ENCODE results near the gene LHX3.

Gene LHX3

GRCh38 chr9:136174779-136175615 is 29.9 kb downstream of the LHX3 start:
- Histone ChIP-seq H3K14ac (ENCODE audit: low read length) (no peak overlapping the region), H4K12ac (ENCODE audit: low read depth, low read length) (no peak overlapping the region), H2AFZ (ENCODE audit: insufficient read depth, low read length, poor library complexity) (no peak overlapping the region), H3K23ac (ENCODE audit: low read length) (no peak overlapping the region), H2BK120ac (ENCODE audit: insufficient read depth, low read length, poor library complexity) (no peak overlapping the region), H3K27ac (ENCODE audit: low read depth, low read length) (no peak overlapping the region), H3K79me1 (ENCODE audit: low read length) (no peaks in the 10 kb centered on the region), H3K9ac (ENCODE audit: low read length) (no peak overlapping the region), H3K18ac (ENCODE audit: low read length) (no peak overlapping the region), H2BK5ac (ENCODE audit: low read depth, low read length, poor library complexity) (no peak overlapping the region), H3K79me2 (ENCODE audit: control insufficient read depth, insufficient read depth, low read length, poor library complexity) (no peaks in the 10 kb centered on the region), H3K36me3 (ENCODE audit: control insufficient read depth in 1 of 2, insufficient read depth in 2 of 2, low read length in 2 of 2) (no peaks in the 10 kb centered on the region), H3K9me3 (ENCODE audit: insufficient read depth, low read depth, low read length) (peaks cover 2% of the 10 kb centered on the region), H3K4ac (ENCODE audit: low read depth, low read length) (no peak overlapping the region), H3K4me2 (ENCODE audit: low read length) (no peak overlapping the region), H2AK5ac (ENCODE audit: low read length) (no peak overlapping the region), H2BK12ac (ENCODE audit: low read length) (no peak overlapping the region), H3K27me3 (ENCODE audit: insufficient read depth, low read length) (no peaks in the 10 kb centered on the region), H3K4me1 (ENCODE audit: control insufficient read depth in 1 of 2, insufficient read depth in 2 of 2, low read length in 2 of 2) (peaks cover 0 to 2% of the 10 kb centered on the region in 2 experiments), H3K4me3 (ENCODE audit: low read depth, low read length) (no peak overlapping the region), H4K91ac (ENCODE audit: low read depth, low read length) (no peak overlapping the region), H4K8ac (ENCODE audit: low read depth, low read length) (no peak overlapping the region)
- WGBS (ENCODE audit: extremely low coverage, insufficient coverage, insufficient read length): no CpG with 5 or more reads among the region's 8 CpGs
- DNase-seq: no peak

- DNase-seq: no peak
- Histone ChIP-seq H4K91ac (ENCODE audit: low read depth, low read length) (no peak overlapping the region), H2BK12ac (ENCODE audit: low read length) (no peak overlapping the region), H2AFZ (ENCODE audit: insufficient read depth, low read length, poor library complexity) (no peak overlapping the region), H3K23ac (ENCODE audit: low read length) (no peak overlapping the region), H3K79me1 (ENCODE audit: low read length) (no peaks in the 10 kb centered on the region), H3K9ac (ENCODE audit: low read length) (no peak overlapping the region), H2BK5ac (ENCODE audit: low read depth, low read length, poor library complexity) (no peak overlapping the region), H4K12ac (ENCODE audit: low read depth, low read length) (no peak overlapping the region), H3K27me3 (ENCODE audit: insufficient read depth, low read length) (no peaks in the 10 kb centered on the region), H3K27ac (ENCODE audit: low read depth, low read length) (no peak overlapping the region), H3K14ac (ENCODE audit: low read length) (no peak overlapping the region), H3K79me2 (ENCODE audit: control insufficient read depth, insufficient read depth, low read length, poor library complexity) (no peaks in the 10 kb centered on the region), H3K18ac (ENCODE audit: low read length) (no peak overlapping the region), H2AK5ac (ENCODE audit: low read length) (no peak overlapping the region), H3K9me3 (ENCODE audit: insufficient read depth, low read depth, low read length) (peaks cover 2% of the 10 kb centered on the region), H3K4ac (ENCODE audit: low read depth, low read length) (no peak overlapping the region), H3K36me3 (ENCODE audit: control insufficient read depth in 1 of 2, insufficient read depth in 2 of 2, low read length in 2 of 2) (no peaks in the 10 kb centered on the region), H3K4me2 (ENCODE audit: low read length) (no peak overlapping the region), H2BK120ac (ENCODE audit: insufficient read depth, low read length, poor library complexity) (no peak overlapping the region), H3K4me3 (ENCODE audit: low read depth, low read length) (no peak overlapping the region), H4K8ac (ENCODE audit: low read depth, low read length) (no peak overlapping the region), H3K4me1 (ENCODE audit: control insufficient read depth in 1 of 2, insufficient read depth in 2 of 2, low read length in 2 of 2) (peaks cover 0 to 2% of the 10 kb centered on the region in 2 experiments)
- WGBS (ENCODE audit: extremely low coverage, insufficient coverage, insufficient read length): no CpG with 5 or more reads among the region's 14 CpGs
Measured at GRCh38 chr9:136173648-136174290, 31.2 kb downstream of the LHX3 start.

DNA sequence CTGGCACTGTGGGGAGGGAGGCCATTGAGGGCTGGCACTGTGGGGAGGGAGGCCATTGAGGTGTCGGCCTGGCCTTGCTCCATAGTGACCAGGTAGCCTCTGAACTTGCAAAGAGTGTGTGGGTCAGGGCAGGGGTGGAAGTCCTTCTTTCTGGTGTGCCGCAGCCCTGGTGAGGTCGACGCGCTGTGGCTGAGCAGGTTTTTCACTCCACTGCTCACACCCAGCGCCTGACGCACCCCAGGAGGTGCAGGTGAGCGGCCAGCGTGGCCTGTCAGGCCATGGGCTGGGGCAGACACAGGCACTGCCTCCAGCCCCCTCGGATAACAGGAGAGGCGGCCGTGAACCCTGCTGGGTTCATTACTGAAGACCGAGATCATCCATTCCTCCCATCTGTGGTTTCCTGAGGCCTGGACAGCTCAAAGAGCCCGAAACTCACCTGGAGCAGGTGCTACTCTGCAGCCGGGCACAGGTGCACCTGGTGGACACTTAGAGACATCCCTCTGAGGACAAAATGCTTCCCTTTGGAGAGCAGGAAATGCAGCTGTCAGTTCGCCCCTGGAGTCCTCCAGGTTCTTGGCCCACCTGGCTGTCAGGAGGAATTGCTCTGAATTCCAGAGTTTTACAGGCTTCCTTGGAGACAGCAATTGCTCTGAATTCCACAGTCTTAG is 32.4 kb downstream of the LHX3 start:
- H2BK5ac ChIP-seq (ENCODE audit: low read depth, low read length, poor library complexity): no peak overlapping the region
- H3K79me2 ChIP-seq (ENCODE audit: control insufficient read depth, insufficient read depth, low read length, poor library complexity): no peaks in the 10 kb centered on the region
- no peak overlapping the region for H4K91ac ChIP-seq (ENCODE audit: low read depth, low read length)
- no peak overlapping the region for H3K9ac ChIP-seq (ENCODE audit: low read length)
- H3K18ac ChIP-seq (ENCODE audit: low read length): no peak overlapping the region
- no peak overlapping the region for H3K27ac ChIP-seq (ENCODE audit: low read depth, low read length)
- no peak overlapping the region for H4K8ac ChIP-seq (ENCODE audit: low read depth, low read length)
- no peak overlapping the region for H2AK5ac ChIP-seq (ENCODE audit: low read length)
- peaks cover 2% of the 10 kb centered on the region for H3K9me3 ChIP-seq (ENCODE audit: insufficient read depth, low read depth, low read length)
- H3K14ac ChIP-seq (ENCODE audit: low read length): no peak overlapping the region
- H2BK12ac ChIP-seq (ENCODE audit: low read length): no peak overlapping the region
- no peak overlapping the region for H2AFZ ChIP-seq (ENCODE audit: insufficient read depth, low read length, poor library complexity)
- H3K36me3 ChIP-seq (ENCODE audit: control insufficient read depth in 1 of 2, insufficient read depth in 2 of 2, low read length in 2 of 2): no peaks in the 10 kb centered on the region
- H3K23ac ChIP-seq (ENCODE audit: low read length): no peak overlapping the region
- no peak overlapping the region for H4K12ac ChIP-seq (ENCODE audit: low read depth, low read length)
- peaks cover 0 to 2% of the 10 kb centered on the region in 2 experiments for H3K4me1 ChIP-seq (ENCODE audit: control insufficient read depth in 1 of 2, insufficient read depth in 2 of 2, low read length in 2 of 2)
- WGBS (ENCODE audit: extremely low coverage, insufficient coverage, insufficient read length): no CpG with 5 or more reads among the region's 16 CpGs
- no peak overlapping the region for H2BK120ac ChIP-seq (ENCODE audit: insufficient read depth, low read length, poor library complexity)
- no peak overlapping the region for H3K4me3 ChIP-seq (ENCODE audit: low read depth, low read length)
- H3K27me3 ChIP-seq (ENCODE audit: insufficient read depth, low read length): no peaks in the 10 kb centered on the region
- no peak overlapping the region for H3K4me2 ChIP-seq (ENCODE audit: low read length)
- H3K4ac ChIP-seq (ENCODE audit: low read depth, low read length): no peak overlapping the region
- DNase-seq: no peak
- no peaks in the 10 kb centered on the region for H3K79me1 ChIP-seq (ENCODE audit: low read length)

DNA sequence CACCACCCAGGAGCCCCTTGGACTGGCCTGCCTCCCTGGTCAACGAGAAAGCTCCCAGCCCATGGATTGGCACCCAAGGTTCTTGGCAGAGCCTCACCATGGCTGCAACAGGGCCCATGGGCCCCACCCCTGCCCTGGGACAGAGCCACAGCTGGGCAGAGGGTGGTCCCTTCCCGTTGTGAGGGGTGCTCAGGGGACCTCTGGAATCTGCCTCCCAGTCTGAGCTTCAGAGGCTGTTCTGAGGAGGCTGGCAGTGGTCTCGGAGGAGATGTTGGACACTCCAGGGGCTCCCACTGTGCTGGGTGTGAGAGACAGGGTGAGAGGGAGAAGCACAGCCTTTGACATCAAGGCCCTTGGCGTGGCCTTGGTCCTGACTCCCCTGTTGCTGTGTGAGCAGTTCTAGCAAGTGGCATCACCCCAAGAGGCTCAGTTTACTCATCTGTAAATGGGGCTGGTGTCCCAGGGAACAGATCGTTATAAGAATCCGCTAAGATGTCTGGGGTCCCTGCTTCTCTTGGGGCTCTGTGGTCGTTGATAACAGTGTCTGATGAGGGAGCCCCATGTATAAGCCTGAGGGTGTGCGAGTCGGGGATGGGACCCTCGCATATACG is 33.0 kb downstream of the LHX3 start:
- no peaks in the 10 kb centered on the region for H3K79me2 ChIP-seq (ENCODE audit: control insufficient read depth, insufficient read depth, low read length, poor library complexity)
- H2BK5ac ChIP-seq (ENCODE audit: low read depth, low read length, poor library complexity): no peak overlapping the region
- no peak overlapping the region for H3K14ac ChIP-seq (ENCODE audit: low read length)
- no peak overlapping the region for H3K18ac ChIP-seq (ENCODE audit: low read length)
- H4K91ac ChIP-seq (ENCODE audit: low read depth, low read length): no peak overlapping the region
- H3K79me1 ChIP-seq (ENCODE audit: low read length): no peaks in the 10 kb centered on the region
- no peak overlapping the region for H3K9ac ChIP-seq (ENCODE audit: low read length)
- H3K23ac ChIP-seq (ENCODE audit: low read length): no peak overlapping the region
- H3K36me3 ChIP-seq (ENCODE audit: control insufficient read depth in 1 of 2, insufficient read depth in 2 of 2, low read length in 2 of 2): no peaks in the 10 kb centered on the region
- H2AK5ac ChIP-seq (ENCODE audit: low read length): no peak overlapping the region
- peaks cover under 1% of the 10 kb centered on the region for H3K9me3 ChIP-seq (ENCODE audit: insufficient read depth, low read depth, low read length)
- no peak overlapping the region for H2BK12ac ChIP-seq (ENCODE audit: low read length)
- no peak overlapping the region for H2AFZ ChIP-seq (ENCODE audit: insufficient read depth, low read length, poor library complexity)
- no peak overlapping the region for H3K4me2 ChIP-seq (ENCODE audit: low read length)
- no peak overlapping the region for H4K8ac ChIP-seq (ENCODE audit: low read depth, low read length)
- no peak overlapping the region for H3K4me3 ChIP-seq (ENCODE audit: low read depth, low read length)
- no peak overlapping the region for H4K12ac ChIP-seq (ENCODE audit: low read depth, low read length)
- H2BK120ac ChIP-seq (ENCODE audit: insufficient read depth, low read length, poor library complexity): no peak overlapping the region
- no peak for DNase-seq
- no CpG with 5 or more reads among the region's 11 CpGs for WGBS (ENCODE audit: extremely low coverage, insufficient coverage, insufficient read length)
- H3K4ac ChIP-seq (ENCODE audit: low read depth, low read length): no peak overlapping the region
- no peak overlapping the region for H3K27ac ChIP-seq (ENCODE audit: low read depth, low read length)
- peaks cover 0 to 2% of the 10 kb centered on the region in 2 experiments for H3K4me1 ChIP-seq (ENCODE audit: control insufficient read depth in 1 of 2, insufficient read depth in 2 of 2, low read length in 2 of 2)
- H3K27me3 ChIP-seq (ENCODE audit: insufficient read depth, low read length): no peaks in the 10 kb centered on the region
